Islet of Langerhans (tissue), 1 donor: Measurements from ENCODE around the gene JARID2.
A peak's percentile ranks its signal among the peaks of the same experiment; 100 is the strongest.

Experiments used
- FAIRE-seq: peaks from one replicate; lab custom pipeline; 2011; peaks lifted over from hg19 to GRCh38; lab: Jason Lieb, UNC

The JARID2 gene

GRCh38 chr6:15358579-15359327, 112.9 kb downstream of the JARID2 start:
- no peak for FAIRE-seq

- FAIRE-seq: no peak
These were observed 113.5 kb downstream of the JARID2 start for GRCh38 chr6:15359335-15359862.

- no peak for FAIRE-seq
These were observed 114.4 kb downstream of the JARID2 start for GRCh38 chr6:15360300-15360699.

GRCh38 chr6:15361197-15361596, 115.3 kb downstream of the JARID2 start:
- FAIRE-seq: no peak

- FAIRE-seq: no peak
These were observed 116.6 kb downstream of the JARID2 start for GRCh38 chr6:15362274-15363160.

- no peak for FAIRE-seq
These were observed 117.3 kb downstream of the JARID2 start for GRCh38 chr6:15363164-15363522.

- no peak for FAIRE-seq
These were observed 117.9 kb downstream of the JARID2 start for GRCh38 chr6:15363523-15364400.

- no peak for FAIRE-seq
These were observed 118.7 kb downstream of the JARID2 start for GRCh38 chr6:15364401-15365037.

GRCh38 chr6:15365273-15365687, 119.4 kb downstream of the JARID2 start:
- peak; percentile 79 for FAIRE-seq

GRCh38 chr6:15366003-15366535, 120.2 kb downstream of the JARID2 start:
- no peak for FAIRE-seq

GRCh38 chr6:15366879-15367278, 121.0 kb downstream of the JARID2 start:
- FAIRE-seq: peak; percentile 24

GRCh38 chr6:15368186-15368585, 122.3 kb downstream of the JARID2 start:
- no peak for FAIRE-seq

- no peak for FAIRE-seq
These were observed 123.0 kb downstream of the JARID2 start for GRCh38 chr6:15368873-15369272.

- no peak for FAIRE-seq
These were observed 124.0 kb downstream of the JARID2 start for GRCh38 chr6:15369838-15370237.

GRCh38 chr6:15370733-15371671, 125.1 kb downstream of the JARID2 start:
- no peak for FAIRE-seq

- no peak for FAIRE-seq
These were observed 127.1 kb downstream of the JARID2 start for GRCh38 chr6:15372932-15373331.

- no peak for FAIRE-seq
These were observed 128.2 kb downstream of the JARID2 start for GRCh38 chr6:15374119-15374518.

GRCh38 chr6:15375018-15375417, 129.1 kb downstream of the JARID2 start:
- no peak for FAIRE-seq

GRCh38 chr6:15375638-15376290, 129.9 kb downstream of the JARID2 start:
- no peak for FAIRE-seq
